Measurements from ENCODE around the gene PRKD1. TPM values are rescaled to one million over a fixed set of nuclear protein-coding genes. Genes with fewer than 3 reads are reported as not detected.

The PRKD1 gene
- total and polyA plus RNA-seq, 2 donors (not counting 1 experiment from before 2014, with no cell fraction given) = 20.1 to 26.2 TPM

DNA sequence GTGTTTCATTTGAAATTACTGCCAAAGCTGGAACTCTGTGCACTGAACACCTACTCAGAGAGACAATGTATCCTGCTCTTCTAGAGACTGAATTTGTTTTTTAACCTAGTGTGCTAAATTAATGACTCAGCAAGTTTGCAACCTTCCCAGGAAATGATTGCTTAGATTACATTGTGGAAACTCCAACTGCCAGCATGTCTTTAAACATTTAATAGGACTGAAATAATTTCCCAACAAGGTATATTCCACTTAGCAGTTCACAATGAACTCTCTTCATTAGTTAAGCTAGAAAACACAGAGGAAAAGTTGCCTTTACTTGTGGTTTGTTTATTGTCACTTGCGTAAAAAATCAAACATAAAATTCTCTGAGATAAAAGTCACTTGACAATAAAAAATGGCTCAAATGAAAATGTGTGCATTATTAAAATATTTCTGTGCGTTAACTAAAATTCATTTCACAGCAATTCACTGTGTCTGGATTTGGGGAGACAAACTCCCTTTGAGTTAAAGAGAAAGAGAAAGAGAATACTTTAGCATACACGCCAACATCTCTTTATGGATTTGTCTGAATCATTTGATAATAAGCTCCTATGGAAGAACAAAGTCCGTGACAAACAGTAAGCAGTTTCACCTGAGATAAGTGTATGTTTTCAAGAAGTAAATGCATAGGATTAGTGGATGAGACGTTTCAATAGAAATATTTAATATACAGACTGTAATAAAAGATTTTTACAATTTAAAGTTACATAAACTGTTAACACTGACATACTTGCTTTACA, 284.0 kb downstream of the PRKD1 start:
- Histone ChIP-seq H3K4me3 (replicated peaks in 1 of 4; ENCODE audit: control extremely low read depth in 1 of 4, insufficient read depth in 1 of 4, low read depth in 3 of 4, low read length in 4 of 4) (no peak overlapping the region), H3K79me2 (ENCODE audit: control insufficient read depth, insufficient read depth, low read length) (no peaks in the 10 kb centered on the region), H2AFZ (ENCODE audit: low read length) (no peak overlapping the region), H3K4me1 (ENCODE audit: control insufficient read depth, extremely low read depth, insufficient read depth, low read length) (no peaks in the 10 kb centered on the region), H4K20me1 (ENCODE audit: control insufficient read depth, extremely low read depth, insufficient read depth, low read length) (no peaks in the 10 kb centered on the region), H3K4me2 (ENCODE audit: extremely low read depth, insufficient read depth, low read length) (no peak overlapping the region), H3K36me3 (ENCODE audit: control insufficient read depth, insufficient read depth, low read length) (no peaks in the 10 kb centered on the region), H3K9ac (ENCODE audit: insufficient read depth, low read length) (no peak overlapping the region), H3K27me3 (ENCODE audit: control insufficient read depth, insufficient read depth, low read length) (no peaks in the 10 kb centered on the region), H3K9me3 (ENCODE audit: control insufficient read depth, insufficient read depth, low read depth, low read length) (no peaks in the 10 kb centered on the region), H3K27ac (ENCODE audit: insufficient read depth, low read length) (no peak overlapping the region)
- DNase-seq (ENCODE audit: low read depth in 2 of 2) = peak; percentile 63 to 69
- TF ChIP-seq, protein P1, sequence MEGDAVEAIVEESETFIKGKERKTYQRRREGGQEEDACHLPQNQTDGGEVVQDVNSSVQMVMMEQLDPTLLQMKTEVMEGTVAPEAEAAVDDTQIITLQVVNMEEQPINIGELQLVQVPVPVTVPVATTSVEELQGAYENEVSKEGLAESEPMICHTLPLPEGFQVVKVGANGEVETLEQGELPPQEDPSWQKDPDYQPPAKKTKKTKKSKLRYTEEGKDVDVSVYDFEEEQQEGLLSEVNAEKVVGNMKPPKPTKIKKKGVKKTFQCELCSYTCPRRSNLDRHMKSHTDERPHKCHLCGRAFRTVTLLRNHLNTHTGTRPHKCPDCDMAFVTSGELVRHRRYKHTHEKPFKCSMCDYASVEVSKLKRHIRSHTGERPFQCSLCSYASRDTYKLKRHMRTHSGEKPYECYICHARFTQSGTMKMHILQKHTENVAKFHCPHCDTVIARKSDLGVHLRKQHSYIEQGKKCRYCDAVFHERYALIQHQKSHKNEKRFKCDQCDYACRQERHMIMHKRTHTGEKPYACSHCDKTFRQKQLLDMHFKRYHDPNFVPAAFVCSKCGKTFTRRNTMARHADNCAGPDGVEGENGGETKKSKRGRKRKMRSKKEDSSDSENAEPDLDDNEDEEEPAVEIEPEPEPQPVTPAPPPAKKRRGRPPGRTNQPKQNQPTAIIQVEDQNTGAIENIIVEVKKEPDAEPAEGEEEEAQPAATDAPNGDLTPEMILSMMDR (conservative IDR thresholded peaks at IDR 0.05 in 1 of 2, IDR thresholded peaks at IDR 0.05 in 1 of 2; ENCODE audit: low read depth in 1 of 2, low read length in 2 of 2) = no peak
- no peak for TF ChIP-seq EZH2 (IDR thresholded peaks at IDR 0.05; ENCODE audit: low read length, missing control alignments)

DNA sequence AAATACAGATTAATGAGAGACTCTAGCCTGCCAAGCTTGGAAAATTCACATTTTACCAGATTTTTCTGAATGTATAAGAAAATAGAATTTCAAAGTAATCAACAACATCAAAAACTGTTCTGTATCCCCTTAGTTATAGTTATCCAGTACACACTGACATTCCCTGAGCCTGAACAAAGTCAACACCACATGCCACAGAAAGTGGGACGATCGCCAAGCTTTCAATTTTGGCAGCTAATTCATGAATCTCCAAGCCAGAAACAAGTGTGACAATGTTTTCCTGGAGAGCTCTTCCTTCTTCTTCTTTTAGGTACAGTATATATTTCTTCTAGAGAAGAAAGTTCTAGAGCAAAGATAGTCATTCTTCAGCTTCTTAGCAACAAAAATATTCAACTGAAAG, 290.2 kb downstream of the PRKD1 start:
- DNase-seq (ENCODE audit: low read depth in 2 of 2) = peak; percentile 79 to 80
- no peaks in the 10 kb centered on the region for H3K36me3 ChIP-seq (ENCODE audit: control insufficient read depth, insufficient read depth, low read length)
- no peaks in the 10 kb centered on the region for H3K9me3 ChIP-seq (ENCODE audit: control insufficient read depth, insufficient read depth, low read depth, low read length)
- no peaks in the 10 kb centered on the region for H3K27me3 ChIP-seq (ENCODE audit: control insufficient read depth, insufficient read depth, low read length)
- no peak overlapping the region for H2AFZ ChIP-seq (ENCODE audit: low read length)
- no peak overlapping the region for H3K9ac ChIP-seq (ENCODE audit: insufficient read depth, low read length)
- TF ChIP-seq EZH2 (IDR thresholded peaks at IDR 0.05; ENCODE audit: low read length, missing control alignments) = no peak
- TF ChIP-seq, protein P1 (conservative IDR thresholded peaks at IDR 0.05 in 1 of 2, IDR thresholded peaks at IDR 0.05 in 1 of 2; ENCODE audit: low read depth in 1 of 2, low read length in 2 of 2) = no peak
- H3K4me1 ChIP-seq (ENCODE audit: control insufficient read depth, extremely low read depth, insufficient read depth, low read length) = no peaks in the 10 kb centered on the region
- no peak overlapping the region for H3K4me3 ChIP-seq (replicated peaks in 1 of 4; ENCODE audit: control extremely low read depth in 1 of 4, insufficient read depth in 1 of 4, low read depth in 3 of 4, low read length in 4 of 4)
- no peak overlapping the region for H3K27ac ChIP-seq (ENCODE audit: insufficient read depth, low read length)
- no peak overlapping the region for H3K4me2 ChIP-seq (ENCODE audit: extremely low read depth, insufficient read depth, low read length)
- H4K20me1 ChIP-seq (ENCODE audit: control insufficient read depth, extremely low read depth, insufficient read depth, low read length) = no peaks in the 10 kb centered on the region
- H3K79me2 ChIP-seq (ENCODE audit: control insufficient read depth, insufficient read depth, low read length) = no peaks in the 10 kb centered on the region

DNA sequence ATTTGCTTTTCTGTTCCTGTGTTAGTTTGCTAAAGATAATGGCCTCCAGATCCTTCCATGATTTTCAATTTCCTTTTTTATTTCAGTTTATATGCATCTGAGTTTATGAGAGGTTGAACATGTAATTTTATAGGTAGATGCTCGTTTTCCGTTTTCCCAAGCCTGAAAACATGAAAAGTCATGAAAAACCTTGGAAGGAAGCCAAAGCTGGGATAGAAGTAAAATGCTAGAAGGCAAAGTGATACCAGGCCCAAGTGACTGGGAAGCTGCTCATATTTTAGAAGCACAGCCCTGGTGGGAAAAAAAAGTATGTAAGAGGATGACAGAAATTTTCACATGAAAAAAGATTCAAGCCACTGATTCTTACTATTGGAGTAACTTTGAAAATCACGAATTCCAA, 290.8 kb downstream of the PRKD1 start:
- Histone ChIP-seq H3K4me3 (replicated peaks in 1 of 4; ENCODE audit: control extremely low read depth in 1 of 4, insufficient read depth in 1 of 4, low read depth in 3 of 4, low read length in 4 of 4) (no peak overlapping the region), H4K20me1 (ENCODE audit: control insufficient read depth, extremely low read depth, insufficient read depth, low read length) (no peaks in the 10 kb centered on the region), H2AFZ (ENCODE audit: low read length) (no peak overlapping the region), H3K4me2 (ENCODE audit: extremely low read depth, insufficient read depth, low read length) (no peak overlapping the region), H3K9me3 (ENCODE audit: control insufficient read depth, insufficient read depth, low read depth, low read length) (no peaks in the 10 kb centered on the region), H3K9ac (ENCODE audit: insufficient read depth, low read length) (no peak overlapping the region), H3K4me1 (ENCODE audit: control insufficient read depth, extremely low read depth, insufficient read depth, low read length) (no peaks in the 10 kb centered on the region), H3K36me3 (ENCODE audit: control insufficient read depth, insufficient read depth, low read length) (no peaks in the 10 kb centered on the region), H3K27me3 (ENCODE audit: control insufficient read depth, insufficient read depth, low read length) (no peaks in the 10 kb centered on the region), H3K79me2 (ENCODE audit: control insufficient read depth, insufficient read depth, low read length) (no peaks in the 10 kb centered on the region), H3K27ac (ENCODE audit: insufficient read depth, low read length) (no peak overlapping the region)
- no peak for TF ChIP-seq EZH2 (IDR thresholded peaks at IDR 0.05; ENCODE audit: low read length, missing control alignments)
- TF ChIP-seq, protein P1 (conservative IDR thresholded peaks at IDR 0.05 in 1 of 2, IDR thresholded peaks at IDR 0.05 in 1 of 2; ENCODE audit: low read depth in 1 of 2, low read length in 2 of 2) = no peak
- DNase-seq (ENCODE audit: low read depth in 2 of 2) = no peak
